Lung (tissue), 12 donors: ENCODE data around the gene SMLR1. TPM values are rescaled to one million over a fixed set of nuclear protein-coding genes. Genes with fewer than 3 reads are reported as not detected.

Source experiments
- ATAC-seq: fragments of 200-7000 bp; cut with Tn5 transposase; one replicate; pipeline ENCODE4 v1.9.1; 2020; ENCODE audit warnings: moderate number of reproducible peaks; ENCODE audit not compliant: insufficient read depth, low FRiP score
- DNase-seq, 3 donors: peaks; one replicate each; pipeline ENCODE4 v3.0.0-alpha.2; 2013 to 2017
- H3K27ac ChIP-seq, 2 donors: one replicate each; pipeline ENCODE4 v1.5.1; 2013; ENCODE audit warnings: mild to moderate bottlenecking in 2 of 2, moderate library complexity in 2 of 2, control low read depth in 1 of 2, inconsistent platforms in 1 of 2, low read depth in 1 of 2, low read length in 1 of 2
- H3K27me3 ChIP-seq, 3 donors: one replicate each; pipeline ENCODE4 v1.5.1; 2013; ENCODE audit warnings: low read length in 2 of 3; ENCODE audit not compliant: control insufficient read depth in 3 of 3, insufficient read depth in 3 of 3
- H3K36me3 ChIP-seq, 4 donors: one replicate each; pipeline ENCODE4 v1.5.1; 2013; ENCODE audit warnings: low read length in 4 of 4, mild to moderate bottlenecking in 1 of 4, moderate library complexity in 1 of 4; ENCODE audit not compliant: control insufficient read depth in 4 of 4, insufficient read depth in 4 of 4
- H3K4me1 ChIP-seq, 5 donors: one replicate each; pipeline ENCODE4 v1.5.1; 2013; ENCODE audit warnings: low read length in 5 of 5, mild to moderate bottlenecking in 2 of 5, moderate library complexity in 1 of 5; ENCODE audit not compliant: control insufficient read depth in 5 of 5, insufficient read depth in 5 of 5
- H3K4me3 ChIP-seq: one replicate; pipeline ENCODE4 v1.5.1; 2013; ENCODE audit warnings: mild to moderate bottlenecking, control low read depth, moderate library complexity
- H3K9ac ChIP-seq, 2 donors: one replicate each; pipeline ENCODE4 v1.5.1; 2013; ENCODE audit warnings: low read length in 2 of 2, control low read depth in 1 of 2; ENCODE audit not compliant: insufficient read depth in 1 of 2
- H3K9me3 ChIP-seq, 4 donors: one replicate each; pipeline ENCODE4 v1.5.1; 2013; ENCODE audit warnings: low read length in 3 of 4, mild to moderate bottlenecking in 1 of 4, moderate library complexity in 1 of 4; ENCODE audit not compliant: control insufficient read depth in 4 of 4, insufficient read depth in 3 of 4
- CTCF ChIP-seq: IDR thresholded peaks from 2 replicates; pipeline ENCODE4 v1.5.1; 2012; ENCODE audit warnings: mild to moderate bottlenecking; ENCODE audit errors: control extremely low read depth, extremely low read depth
- WGBS, 2 donors: extraction: QIAGEN DNeasy Blood & Tissue Kit; methylation state at CpG; one replicate each; pipeline ENCODE4 v1.1.7; 2013; 5-methylcytosine and 5-hydroxymethylcytosine counted together
- polyA plus RNA-seq, 2 donors: library from polyadenylated mRNA; stranded (reverse); fragments of 200-250 nt; gene quantifications; one replicate each; pipeline ENCODE4 v1.2.1, GENCODE V29; 2013
- total RNA-seq, 2 donors: library from RNA; depleted of rRNA in 1 of 2; stranded (reverse); fragments of >200 nt in 1 of 2; gene quantifications; one replicate each; pipeline ENCODE4 v1.2.1, GENCODE V29; 2014 to 2021
- donor health status: control.
- donor health status: control.
- donor health status: Bipolar disorder and iron deficiency.
- donor health status: healthy.
- donor health status: DM: yes; HTN: yes; CAD: no.

SMLR1 gene
- total and polyA plus RNA-seq, 4 donors, result not detected

GRCh38 chr6:130841128-130841728 is 14.0 kb downstream of the SMLR1 start:
- no peak for ATAC-seq
- Histone ChIP-seq H3K9ac (no peak overlapping the region), H3K36me3 (peaks cover 0 to 3% (median under 1%) of the 10 kb centered on the region in 4 donors), H3K9me3 (no peaks in the 10 kb centered on the region), H3K27me3 (no peaks in the 10 kb centered on the region), H3K27ac (peak overlapping the region in 1 of 2 donors; percentile 5), H3K4me1 (no peaks in the 10 kb centered on the region), H3K4me3 (no peak overlapping the region)
- WGBS, 2 donors, result 46 to 61% methylated on average over 4 of the region's 4 CpGs
- DNase-seq, result no peak
- no peak for TF ChIP-seq CTCF

GRCh38 chr6:130843575-130844320 is 16.5 kb downstream of the SMLR1 start:
- no peak overlapping the region for H3K9ac ChIP-seq
- 74 to 79% methylated on average over 3 of the region's 3 CpGs for WGBS, 2 donors
- no peaks in the 10 kb centered on the region for H3K9me3 ChIP-seq
- H3K4me3 ChIP-seq, result no peak overlapping the region
- peak; percentile 46 for TF ChIP-seq CTCF
- peaks cover 0 to 13% (median 0%) of the 10 kb centered on the region in 5 donors for H3K4me1 ChIP-seq
- peak; percentile 55 for ATAC-seq
- H3K27me3 ChIP-seq, result no peaks in the 10 kb centered on the region
- no peak overlapping the region for H3K27ac ChIP-seq
- DNase-seq, result peak in 2 of 3 donors; percentile 60 to 68
- H3K36me3 ChIP-seq, result peaks cover 0 to 3% (median under 1%) of the 10 kb centered on the region in 4 donors

GRCh38 chr6:130846501-130846900 is 19.3 kb downstream of the SMLR1 start:
- Histone ChIP-seq H3K27ac (no peak overlapping the region), H3K4me1 (peaks cover 0 to 16% (median 0%) of the 10 kb centered on the region in 5 donors), H3K9ac (no peak overlapping the region), H3K4me3 (no peak overlapping the region), H3K27me3 (no peaks in the 10 kb centered on the region), H3K36me3 (peaks cover 0 to 4% (median 2%) of the 10 kb centered on the region in 4 donors), H3K9me3 (no peaks in the 10 kb centered on the region)
- DNase-seq (no peak), ATAC-seq (no peak)
- TF ChIP-seq CTCF, result no peak
- 90 to 94% methylated on average over 1 of the region's 1 CpG for WGBS, 2 donors
